ENCODE measurements around the gene CHRNG.

GRCh38 chr2:232501794-232502390, 37.6 kb upstream of the CHRNG start:
- TF ChIP-seq CTCF (IDR thresholded peaks at IDR 0.05): no peak
- TF ChIP-seq RAD21 (conservative IDR thresholded peaks at IDR 0.05 in 1 of 2, IDR thresholded peaks at IDR 0.05 in 1 of 2): no peak
- no peak for TF ChIP-seq POLR2A (IDR thresholded peaks at IDR 0.05; ENCODE audit: low read length)
- TF ChIP-seq, protein P1, sequence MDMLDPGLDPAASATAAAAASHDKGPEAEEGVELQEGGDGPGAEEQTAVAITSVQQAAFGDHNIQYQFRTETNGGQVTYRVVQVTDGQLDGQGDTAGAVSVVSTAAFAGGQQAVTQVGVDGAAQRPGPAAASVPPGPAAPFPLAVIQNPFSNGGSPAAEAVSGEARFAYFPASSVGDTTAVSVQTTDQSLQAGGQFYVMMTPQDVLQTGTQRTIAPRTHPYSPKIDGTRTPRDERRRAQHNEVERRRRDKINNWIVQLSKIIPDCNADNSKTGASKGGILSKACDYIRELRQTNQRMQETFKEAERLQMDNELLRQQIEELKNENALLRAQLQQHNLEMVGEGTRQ (IDR thresholded peaks at IDR 0.05): no peak
- TF ChIP-seq KDM5A (IDR thresholded peaks at IDR 0.05): no peak
- TF ChIP-seq SMC3 (IDR thresholded peaks at IDR 0.05): no peak
- TF ChIP-seq REST (IDR thresholded peaks at IDR 0.05): no peak
- TF ChIP-seq ZFP36 (IDR thresholded peaks at IDR 0.05; ENCODE audit: borderline replicate concordance, partially characterized antibody): no peak
- TF ChIP-seq, protein P2, sequence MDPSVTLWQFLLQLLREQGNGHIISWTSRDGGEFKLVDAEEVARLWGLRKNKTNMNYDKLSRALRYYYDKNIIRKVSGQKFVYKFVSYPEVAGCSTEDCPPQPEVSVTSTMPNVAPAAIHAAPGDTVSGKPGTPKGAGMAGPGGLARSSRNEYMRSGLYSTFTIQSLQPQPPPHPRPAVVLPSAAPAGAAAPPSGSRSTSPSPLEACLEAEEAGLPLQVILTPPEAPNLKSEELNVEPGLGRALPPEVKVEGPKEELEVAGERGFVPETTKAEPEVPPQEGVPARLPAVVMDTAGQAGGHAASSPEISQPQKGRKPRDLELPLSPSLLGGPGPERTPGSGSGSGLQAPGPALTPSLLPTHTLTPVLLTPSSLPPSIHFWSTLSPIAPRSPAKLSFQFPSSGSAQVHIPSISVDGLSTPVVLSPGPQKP (IDR thresholded peaks at IDR 0.05; ENCODE audit: low read depth, low read length): no peak
- no peak for TF ChIP-seq MYC (IDR thresholded peaks at IDR 0.05; ENCODE audit: borderline replicate concordance, low read length)
- no peak for TF ChIP-seq MAFK (IDR thresholded peaks at IDR 0.05; ENCODE audit: partially characterized antibody)
- TF ChIP-seq HES2 (IDR thresholded peaks at IDR 0.05): no peak
- TF ChIP-seq HMGXB4 (CRISPR knock-in tag; IDR thresholded peaks at IDR 0.05; ENCODE audit: borderline replicate concordance): no peak

Measured in A549 (cell line).